ENCODE results near the gene MFSD6. TPM values are rescaled to one million over a fixed set of nuclear protein-coding genes. Genes with fewer than 3 reads are reported as not detected.

The MFSD6 gene
- total and polyA plus RNA-seq, 2 of the 8 experiments (the other 6 are each of a cell fraction or from before 2014, with no cell fraction given): 1.8 to 5.1 TPM

GRCh38 chr2:190459881-190460280, 51.7 kb downstream of the MFSD6 start:
- no peak overlapping the region for H4K8ac ChIP-seq (ENCODE audit: extremely low read depth, insufficient read depth, low read length)
- no peak overlapping the region for H3K4ac ChIP-seq (replicated peaks; ENCODE audit: insufficient read length, low read depth, low read length)
- H4K20me1 ChIP-seq (replicated peaks in 1 of 2; ENCODE audit: control insufficient read depth in 1 of 2, insufficient read depth in 2 of 2, low read length in 2 of 2): no peaks in the 10 kb centered on the region
- H3K9me3 ChIP-seq (ENCODE audit: insufficient read depth in 2 of 2, low read depth in 1 of 2, low read length in 1 of 2): no peaks in the 10 kb centered on the region
- H4K91ac ChIP-seq (replicated peaks; ENCODE audit: insufficient read length, low read length): no peak overlapping the region
- H3K4me1 ChIP-seq (replicated peaks in 1 of 4; ENCODE audit: control insufficient read depth in 3 of 4, insufficient read depth in 4 of 4, low read length in 3 of 4): no peaks in the 10 kb centered on the region
- no peak overlapping the region for H3K4me3 ChIP-seq (ENCODE audit: extremely low read depth in 1 of 4, insufficient read depth in 2 of 4, low read depth in 3 of 4, low read length in 4 of 4)
- no peaks in the 10 kb centered on the region for H3K79me2 ChIP-seq (ENCODE audit: control insufficient read depth in 1 of 2, insufficient read depth in 2 of 2, low read length in 2 of 2)
- H2AFZ ChIP-seq (ENCODE audit: low read length): no peak overlapping the region
- no peak overlapping the region for H2BK15ac ChIP-seq (ENCODE audit: low read length)
- no peaks in the 10 kb centered on the region for H3K79me1 ChIP-seq (ENCODE audit: low read depth, low read length)
- H3K36me3 ChIP-seq (ENCODE audit: control insufficient read depth in 2 of 4, insufficient read depth in 4 of 4, low read length in 3 of 4): no peaks in the 10 kb centered on the region
- ChIA-PET POLR2A (ENCODE audit: partially characterized antibody) (no interaction called here), CTCF (ENCODE audit: partially characterized antibody) (interaction anchor here (0.7 to 1.8 kb wide), 7 partner anchors 10 to 536 kb away, joined by 3 to 5 read pairs (median 3); no protein-coding TSS in a partner anchor)
- H3K4me2 ChIP-seq (ENCODE audit: insufficient read depth in 1 of 2, low read depth in 2 of 2, low read length in 2 of 2): no peak overlapping the region
- H3K56ac ChIP-seq (replicated peaks; ENCODE audit: insufficient read length, low read depth, low read length): no peak overlapping the region
- no peak overlapping the region for H2BK20ac ChIP-seq (ENCODE audit: low read length)
- WGBS, 2 experiments (ENCODE audit: extremely low coverage in 1 of 2, insufficient coverage in 1 of 2, insufficient read length in 1 of 2, insufficient replicate concordance in 2 of 2, low coverage in 1 of 2, low lambda C conversion rate in 2 of 2, missing lambda C conversion rate in 1 of 2): 92% methylated on average over 1 of the region's 1 CpG; no CpG with 5 or more reads in 1 of the 2 experiments
- H2BK120ac ChIP-seq (replicated peaks; ENCODE audit: low read depth, low read length): no peak overlapping the region
- no peaks in the 10 kb centered on the region for H3K27me3 ChIP-seq (replicated peaks in 1 of 4; ENCODE audit: control insufficient read depth in 3 of 4, extremely low read depth in 1 of 4, insufficient read depth in 3 of 4, low read length in 3 of 4)
- TF ChIP-seq CBX5 (IDR thresholded peaks at IDR 0.05; ENCODE audit: low read depth, low read length) (no peak), KDM1A (IDR thresholded peaks at IDR 0.05; ENCODE audit: borderline replicate concordance, low read length) (no peak)
- DNase-seq (ENCODE audit: low read depth in 1 of 2, low spot score in 2 of 2): no peak
- H3K27ac ChIP-seq (ENCODE audit: low read depth, low read length): no peak overlapping the region
- no peak overlapping the region for H2AK5ac ChIP-seq (ENCODE audit: low read depth, low read length)
- H3K23ac ChIP-seq (ENCODE audit: insufficient read length): no peak overlapping the region
- no peak overlapping the region for H3K14ac ChIP-seq (ENCODE audit: insufficient read length)
- no peak overlapping the region for H2BK5ac ChIP-seq (ENCODE audit: low read depth, low read length)
- FAIRE-seq: no peak
- H3K9ac ChIP-seq (replicated peaks in 1 of 4; ENCODE audit: extremely low read depth in 1 of 4, low read depth in 3 of 4, low read length in 3 of 4): no peak overlapping the region
- H3K18ac ChIP-seq (ENCODE audit: extremely low read depth, low read length): no peak overlapping the region
- no peaks in the 10 kb centered on the region for H3K23me2 ChIP-seq (ENCODE audit: low read depth, low read length)
- H2BK12ac ChIP-seq (ENCODE audit: low read depth, low read length): no peak overlapping the region
- H4K5ac ChIP-seq (ENCODE audit: insufficient read length, low read depth, low read length): no peak overlapping the region
